ENCODE data around the gene CDKN1C.
"Not testable (repeated sequence)": the region's sequence is repeated elsewhere in the genome, so short reads cannot be mapped to it uniquely, and the experiment has no call there.

The CDKN1C gene

DNA sequence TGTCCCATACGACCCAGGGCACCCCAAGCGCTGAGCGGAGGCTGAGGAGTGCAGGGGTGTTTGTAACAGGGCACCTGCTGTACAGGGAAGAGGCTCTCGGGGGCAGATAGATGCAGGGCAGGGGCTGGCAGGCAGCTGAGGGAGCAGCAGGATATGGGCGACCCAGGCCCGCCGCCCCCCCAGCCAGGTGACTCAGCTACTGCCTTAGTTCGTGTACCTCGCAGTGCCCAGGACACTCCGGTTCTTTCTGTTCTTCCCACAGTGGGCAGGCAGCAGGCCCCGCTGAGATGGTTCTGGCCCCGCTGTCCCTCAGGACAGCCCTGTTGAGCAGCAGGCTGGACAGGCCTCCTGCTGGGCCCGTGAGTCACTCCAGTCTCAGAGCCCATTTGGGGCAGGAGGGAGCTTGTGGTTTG is 27.4 kb upstream of the CDKN1C start:
- no peak overlapping the region for H3K4me3 ChIP-seq (ENCODE audit: low read length)
- H3K9me3 ChIP-seq (ENCODE audit: insufficient read depth, low read depth, low read length) = no peaks in the 10 kb centered on the region
- H3K27me3 ChIP-seq (ENCODE audit: insufficient read depth, low read length) = no peaks in the 10 kb centered on the region; the same call in 1 of the 2 replicates
- H3K36me3 ChIP-seq (ENCODE audit: insufficient read depth, low read length) = no peaks in the 10 kb centered on the region
- peaks cover 15% of the 10 kb centered on the region; the same call in 1 of the 2 replicates for H3K4me1 ChIP-seq (ENCODE audit: insufficient read depth, low read length)
- 63% methylated on average over 13 of the region's 13 CpGs for WGBS
- no peak overlapping the region for H3K27ac ChIP-seq (ENCODE audit: low read depth, low read length)
- 0 out of 2 replicates have a peak overlapping the region, but pooled peaks have one; percentile 33 for H3K9ac ChIP-seq (ENCODE audit: low read depth, low read length)

DNA sequence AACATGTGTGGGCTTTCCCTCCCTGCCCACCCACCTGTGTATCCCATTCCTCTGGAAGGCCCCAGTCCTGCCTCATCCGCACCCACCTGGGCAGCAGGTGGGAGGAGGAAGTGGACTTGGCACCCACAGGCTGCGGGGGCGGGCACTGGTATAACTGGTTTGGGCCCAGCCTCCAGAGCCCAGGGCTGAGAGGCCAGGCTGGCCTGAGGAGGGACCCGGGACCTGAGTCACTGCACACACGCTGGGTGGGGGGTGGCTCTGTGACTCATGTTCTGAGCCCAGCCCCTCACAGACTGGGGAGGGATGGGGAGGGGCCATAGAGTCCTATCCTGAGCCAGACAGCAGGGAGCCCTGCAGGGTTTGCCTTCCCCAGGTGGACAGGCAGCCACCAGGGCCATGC is 26.9 kb upstream of the CDKN1C start:
- WGBS = 52% methylated on average over 5 of the region's 5 CpGs
- H3K9ac ChIP-seq (ENCODE audit: low read depth, low read length) = no peak overlapping the region

DNA sequence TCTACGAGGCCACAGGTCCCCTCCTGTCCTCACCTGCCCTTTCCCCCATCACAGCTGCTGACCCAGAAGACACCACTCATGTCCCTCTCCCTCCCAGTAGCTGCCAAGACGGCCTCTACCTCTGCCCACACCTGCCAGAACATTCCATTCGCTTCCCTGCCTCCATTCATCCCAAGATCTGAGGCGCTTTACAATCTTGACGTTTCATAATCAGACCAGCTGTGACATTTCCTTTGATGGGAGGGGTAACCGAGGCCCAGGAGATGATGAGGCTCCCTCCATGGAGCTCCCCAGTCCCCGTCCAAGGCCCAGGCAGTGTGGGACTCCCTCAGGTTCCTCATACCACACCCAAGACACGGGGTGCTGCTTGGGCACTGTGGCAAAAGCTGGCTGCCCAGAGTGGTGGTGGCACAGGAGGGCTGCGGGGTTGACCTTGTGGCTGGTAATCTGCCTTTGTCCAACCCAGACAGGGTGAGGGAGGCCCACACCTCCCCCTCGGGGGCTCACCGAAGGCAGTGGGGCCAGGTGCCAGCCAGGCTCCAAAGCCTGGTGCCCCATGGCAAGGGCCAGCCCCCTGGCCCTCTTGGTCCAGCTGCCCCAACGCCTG is 26.3 kb upstream of the CDKN1C start:
- no peak overlapping the region for H3K9ac ChIP-seq (ENCODE audit: low read depth, low read length)
- H3K27ac ChIP-seq (ENCODE audit: low read depth, low read length) = no peak overlapping the region; the same call in 1 of the 2 replicates
- WGBS = 86% methylated on average over 12 of the region's 12 CpGs
- H3K9me3 ChIP-seq (ENCODE audit: insufficient read depth, low read depth, low read length) = no peaks in the 10 kb centered on the region
- H3K4me1 ChIP-seq (ENCODE audit: insufficient read depth, low read length) = peaks cover 15% of the 10 kb centered on the region; the same call in 1 of the 2 replicates
- H3K27me3 ChIP-seq (ENCODE audit: insufficient read depth, low read length) = no peaks in the 10 kb centered on the region; the same call in 1 of the 2 replicates
- H3K36me3 ChIP-seq (ENCODE audit: insufficient read depth, low read length) = no peaks in the 10 kb centered on the region
- no peak overlapping the region for H3K4me3 ChIP-seq (ENCODE audit: low read length)

More for the DNA sequence above, 26.9 kb upstream of the CDKN1C start:
- Histone ChIP-seq H3K4me1 (ENCODE audit: insufficient read depth, low read length) (peaks cover 15% of the 10 kb centered on the region; the same call in 1 of the 2 replicates), H3K27me3 (ENCODE audit: insufficient read depth, low read length) (no peaks in the 10 kb centered on the region; the same call in 1 of the 2 replicates), H3K36me3 (ENCODE audit: insufficient read depth, low read length) (no peaks in the 10 kb centered on the region), H3K9me3 (ENCODE audit: insufficient read depth, low read depth, low read length) (no peaks in the 10 kb centered on the region), H3K27ac (ENCODE audit: low read depth, low read length) (no peak overlapping the region; the same call in 1 of the 2 replicates), H3K4me3 (ENCODE audit: low read length) (no peak overlapping the region)

DNA sequence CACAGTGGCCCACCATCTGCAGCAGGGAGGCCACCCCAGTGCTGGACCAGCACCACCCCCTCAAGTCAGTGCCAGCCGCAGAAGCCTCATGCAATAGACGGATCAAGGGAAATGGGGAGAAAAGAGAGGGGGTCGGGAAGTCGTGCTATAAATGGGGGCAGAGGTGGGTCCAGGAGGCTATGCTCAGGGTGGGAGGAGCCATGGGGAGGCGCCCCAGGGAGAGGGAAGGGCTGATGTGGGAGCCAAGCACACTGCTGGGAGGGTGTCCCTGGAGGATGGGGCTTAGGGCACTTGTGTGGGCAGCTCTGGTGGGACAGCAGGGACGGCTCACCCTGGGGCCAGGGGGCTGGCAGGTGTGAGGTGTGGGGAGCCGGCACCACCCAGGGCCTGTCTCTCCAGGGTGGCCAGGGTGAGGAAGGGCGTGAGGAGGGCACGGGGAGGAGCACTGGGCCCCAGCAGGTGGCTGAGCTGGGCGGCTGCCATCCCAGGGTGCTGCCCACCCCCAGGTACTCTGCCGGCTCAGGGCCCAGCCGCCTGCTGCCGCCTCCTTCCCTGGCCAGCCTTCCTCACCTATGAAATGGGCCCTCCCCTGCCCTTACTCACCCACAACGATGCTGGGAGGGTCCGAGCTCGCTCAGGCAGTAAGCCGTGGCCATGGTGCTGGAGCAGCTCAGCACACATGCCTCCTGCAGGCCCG is 25.7 kb upstream of the CDKN1C start:
- Histone ChIP-seq H3K4me1 (ENCODE audit: insufficient read depth, low read length) (peaks cover 15% of the 10 kb centered on the region; the same call in 1 of the 2 replicates), H3K36me3 (ENCODE audit: insufficient read depth, low read length) (no peaks in the 10 kb centered on the region), H3K4me3 (ENCODE audit: low read length) (no peak overlapping the region), H3K9me3 (ENCODE audit: insufficient read depth, low read depth, low read length) (no peaks in the 10 kb centered on the region), H3K9ac (ENCODE audit: low read depth, low read length) (no peak overlapping the region), H3K27ac (ENCODE audit: low read depth, low read length) (no peak overlapping the region), H3K27me3 (ENCODE audit: insufficient read depth, low read length) (no peaks in the 10 kb centered on the region; the same call in 1 of the 2 replicates)
- 88% methylated on average over 18 of the region's 18 CpGs for WGBS

DNA sequence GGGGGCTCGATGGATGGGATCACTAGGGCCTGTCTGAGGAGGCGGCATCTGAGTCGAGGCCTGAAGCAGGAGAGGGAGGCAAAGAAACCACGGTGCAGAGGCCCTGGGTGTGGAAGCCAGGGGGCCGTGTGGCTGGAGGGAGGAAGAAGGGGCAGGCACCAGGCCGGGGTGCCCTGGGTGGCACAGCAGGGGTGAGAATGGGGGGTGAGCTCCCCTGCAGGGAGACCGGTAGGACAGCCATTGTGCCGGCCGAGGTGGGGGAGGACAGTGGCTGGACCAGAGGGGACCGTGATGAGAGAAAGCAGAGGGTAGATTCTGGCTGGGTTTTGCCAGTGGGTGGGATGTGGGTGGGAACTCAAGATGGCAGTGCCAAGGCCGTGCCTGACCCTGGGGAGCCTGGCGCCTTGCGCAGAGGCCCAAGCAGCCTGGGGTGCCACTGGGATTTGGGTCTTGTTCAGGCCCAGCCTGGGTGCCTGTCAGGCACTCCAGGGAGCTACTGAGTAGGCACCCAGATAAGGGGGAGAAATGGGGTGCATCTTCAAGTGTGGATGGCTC is 24.9 kb upstream of the CDKN1C start:
- H3K4me1 ChIP-seq (ENCODE audit: insufficient read depth, low read length) = peaks cover 15% of the 10 kb centered on the region; the same call in 1 of the 2 replicates
- H3K36me3 ChIP-seq (ENCODE audit: insufficient read depth, low read length) = no peaks in the 10 kb centered on the region
- no peak overlapping the region for H3K4me3 ChIP-seq (ENCODE audit: low read length)
- H3K27ac ChIP-seq (ENCODE audit: low read depth, low read length) = no peak overlapping the region
- WGBS = 88% methylated on average over 13 of the region's 13 CpGs
- H3K27me3 ChIP-seq (ENCODE audit: insufficient read depth, low read length) = no peaks in the 10 kb centered on the region; the same call in 1 of the 2 replicates
- H3K9ac ChIP-seq (ENCODE audit: low read depth, low read length) = no peak overlapping the region
- H3K9me3 ChIP-seq (ENCODE audit: insufficient read depth, low read depth, low read length) = no peaks in the 10 kb centered on the region

DNA sequence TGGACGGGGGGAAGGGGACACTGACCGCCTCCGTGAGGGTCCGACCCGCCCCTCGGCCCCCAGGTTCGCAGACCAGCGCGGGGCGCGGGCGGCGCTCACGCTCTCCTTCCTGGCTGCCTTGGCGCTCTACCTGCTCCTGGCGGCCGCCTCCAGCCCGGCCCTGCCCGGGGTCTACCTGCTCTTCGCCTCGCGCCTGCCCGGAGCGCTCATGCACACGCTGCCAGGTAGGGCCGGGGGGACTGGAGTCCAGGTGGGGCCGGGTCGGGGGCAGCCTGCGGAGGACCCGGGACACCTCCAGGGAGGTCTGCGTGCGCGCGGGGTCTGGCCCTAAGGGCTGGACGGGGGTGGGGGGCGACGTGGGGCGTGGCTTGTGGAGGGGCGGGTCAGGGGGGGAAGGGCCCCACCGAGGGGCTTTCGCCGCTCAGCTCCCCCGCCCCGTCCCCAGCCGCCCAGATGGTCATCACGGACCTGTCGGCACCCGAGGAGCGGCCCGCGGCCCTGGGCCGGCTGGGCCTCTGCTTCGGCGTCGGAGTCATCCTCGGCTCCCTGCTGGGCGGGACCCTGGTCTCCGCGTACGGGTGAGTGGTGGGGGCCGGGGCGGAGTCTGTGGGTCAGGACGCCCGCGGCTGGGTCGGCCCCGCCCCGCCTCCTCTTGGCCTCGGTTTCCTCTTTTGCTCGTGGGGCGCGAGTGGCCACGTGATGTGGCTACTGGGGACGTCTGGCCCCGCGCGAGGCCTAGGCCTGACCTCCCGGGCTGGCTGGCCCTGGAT is 23.7 kb upstream of the CDKN1C start:
- H3K4me3 ChIP-seq (ENCODE audit: low read length) = no peak overlapping the region
- no peaks in the 10 kb centered on the region; the same call in 1 of the 2 replicates for H3K27me3 ChIP-seq (ENCODE audit: insufficient read depth, low read length)
- no peaks in the 10 kb centered on the region for H3K36me3 ChIP-seq (ENCODE audit: insufficient read depth, low read length)
- H3K27ac ChIP-seq (ENCODE audit: low read depth, low read length) = no peak overlapping the region
- H3K4me1 ChIP-seq (ENCODE audit: insufficient read depth, low read length) = peaks cover 15% of the 10 kb centered on the region; the same call in 1 of the 2 replicates
- no peak overlapping the region for H3K9ac ChIP-seq (ENCODE audit: low read depth, low read length)
- 64% methylated on average over 78 of the region's 78 CpGs for WGBS
- no peaks in the 10 kb centered on the region for H3K9me3 ChIP-seq (ENCODE audit: insufficient read depth, low read depth, low read length)

DNA sequence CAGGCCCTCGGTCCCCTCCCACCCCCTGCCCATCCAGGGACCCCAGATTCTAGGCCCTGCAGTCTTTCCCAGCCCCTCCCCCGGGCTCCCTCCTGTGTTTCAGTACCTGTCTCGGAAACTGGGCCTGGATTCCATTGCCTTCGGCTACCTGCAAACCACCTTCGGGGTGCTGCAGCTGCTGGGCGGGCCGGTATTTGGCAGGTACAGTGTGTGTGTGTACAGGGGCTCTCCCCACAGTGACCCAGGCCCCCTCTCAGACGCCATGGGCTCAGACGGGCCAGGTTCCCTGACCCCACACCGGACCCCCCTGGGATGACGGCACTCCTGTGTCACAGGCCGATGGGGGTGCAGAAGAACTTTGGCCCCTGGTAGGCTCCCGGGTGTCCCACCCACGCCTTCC is 22.6 kb upstream of the CDKN1C start:
- 89% methylated on average over 14 of the region's 14 CpGs for WGBS
- H3K36me3 ChIP-seq (ENCODE audit: insufficient read depth, low read length) = no peaks in the 10 kb centered on the region
- no peak overlapping the region for H3K27ac ChIP-seq (ENCODE audit: low read depth, low read length)
- no peak overlapping the region for H3K4me3 ChIP-seq (ENCODE audit: low read length)
- no peaks in the 10 kb centered on the region for H3K9me3 ChIP-seq (ENCODE audit: insufficient read depth, low read depth, low read length)
- H3K9ac ChIP-seq (ENCODE audit: low read depth, low read length) = no peak overlapping the region
- peaks cover 10% of the 10 kb centered on the region; the same call in 1 of the 2 replicates for H3K4me1 ChIP-seq (ENCODE audit: insufficient read depth, low read length)
- no peaks in the 10 kb centered on the region; the same call in 1 of the 2 replicates for H3K27me3 ChIP-seq (ENCODE audit: insufficient read depth, low read length)

DNA sequence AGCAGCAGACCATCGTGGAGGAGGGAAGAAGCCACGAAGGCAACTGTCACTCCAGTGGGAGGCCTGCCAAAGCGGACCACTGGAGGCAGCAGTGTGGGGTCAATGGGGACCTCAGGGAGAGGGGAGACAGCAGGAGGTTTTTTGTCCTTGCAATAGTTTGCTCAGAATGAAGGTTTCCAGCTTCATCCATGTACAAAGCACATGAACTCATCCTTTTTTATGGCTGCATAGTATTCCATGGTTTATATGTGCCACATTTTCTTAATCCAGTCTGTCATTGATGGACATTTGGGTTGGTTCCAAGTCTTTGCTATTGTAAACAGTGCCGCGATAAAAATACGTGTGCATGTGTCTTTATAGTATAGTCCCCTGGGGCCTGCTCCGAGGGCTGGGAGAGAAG is 19.7 kb upstream of the CDKN1C start:
- H3K9me3 ChIP-seq (ENCODE audit: insufficient read depth, low read depth, low read length); H3K36me3 ChIP-seq (ENCODE audit: insufficient read depth, low read length); H3K27ac ChIP-seq (ENCODE audit: low read depth, low read length); H3K9ac ChIP-seq (ENCODE audit: low read depth, low read length); H3K27me3 ChIP-seq (ENCODE audit: insufficient read depth, low read length); H3K4me1 ChIP-seq (ENCODE audit: insufficient read depth, low read length); H3K4me3 ChIP-seq (ENCODE audit: low read length): not testable (repeated sequence)
- WGBS = 95% methylated on average over 7 of the region's 7 CpGs

DNA sequence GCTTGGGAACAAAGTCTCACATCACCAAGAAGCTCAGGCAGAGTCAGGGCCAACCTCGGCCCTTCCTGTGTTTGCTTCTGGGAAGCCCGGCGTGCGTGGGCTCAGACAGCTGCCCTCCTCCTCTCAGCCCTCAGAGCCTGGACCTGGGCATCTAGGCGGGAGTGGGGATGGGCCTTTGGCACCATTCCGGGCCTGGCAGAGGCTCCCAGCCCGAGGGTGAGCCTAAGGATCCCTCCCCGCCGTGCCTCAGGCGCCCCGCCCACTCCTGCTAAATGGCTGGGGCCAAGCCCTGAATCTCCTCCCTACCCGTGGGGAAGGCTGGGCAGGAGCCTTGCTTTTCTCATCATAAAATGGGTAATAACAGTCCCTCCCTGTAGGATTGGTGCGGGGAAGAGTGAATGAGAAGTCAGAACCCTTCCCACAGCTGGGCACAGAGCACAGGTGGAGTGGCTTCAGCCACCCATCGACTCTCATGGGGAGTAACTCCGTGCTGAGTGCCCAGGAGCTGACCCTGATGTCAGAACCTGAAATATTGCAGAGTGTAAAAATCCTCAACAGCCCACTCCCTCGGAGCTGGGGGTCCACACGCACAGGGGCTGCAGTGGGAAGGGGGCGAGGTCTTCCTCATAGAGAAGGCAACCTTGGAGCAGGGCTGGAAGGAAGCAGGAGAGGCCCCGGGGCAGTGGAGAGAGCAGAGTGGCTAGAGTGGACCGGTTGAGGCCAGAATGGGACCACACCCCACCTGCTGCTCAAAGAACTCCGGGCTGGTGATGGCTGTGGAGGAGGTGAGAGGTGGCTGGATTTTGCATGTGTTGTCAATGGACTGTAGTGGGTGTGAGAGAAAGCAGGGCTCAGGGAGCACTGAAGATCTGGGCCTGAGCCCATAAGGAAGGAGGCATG is 18.8 kb upstream of the CDKN1C start:
- H3K36me3 ChIP-seq (ENCODE audit: insufficient read depth, low read length) = no peaks in the 10 kb centered on the region
- WGBS = 78% methylated on average over 21 of the region's 21 CpGs
- H3K27ac ChIP-seq (ENCODE audit: low read depth, low read length) = no peak overlapping the region
- no peak overlapping the region for H3K4me3 ChIP-seq (ENCODE audit: low read length)
- H3K4me1 ChIP-seq (ENCODE audit: insufficient read depth, low read length) = peaks cover 9% of the 10 kb centered on the region; the same call in 1 of the 2 replicates
- H3K9me3 ChIP-seq (ENCODE audit: insufficient read depth, low read depth, low read length) = no peaks in the 10 kb centered on the region
- no peak overlapping the region for H3K9ac ChIP-seq (ENCODE audit: low read depth, low read length)
- H3K27me3 ChIP-seq (ENCODE audit: insufficient read depth, low read length) = peaks cover 3% of the 10 kb centered on the region; the same call in 1 of the 2 replicates

DNA sequence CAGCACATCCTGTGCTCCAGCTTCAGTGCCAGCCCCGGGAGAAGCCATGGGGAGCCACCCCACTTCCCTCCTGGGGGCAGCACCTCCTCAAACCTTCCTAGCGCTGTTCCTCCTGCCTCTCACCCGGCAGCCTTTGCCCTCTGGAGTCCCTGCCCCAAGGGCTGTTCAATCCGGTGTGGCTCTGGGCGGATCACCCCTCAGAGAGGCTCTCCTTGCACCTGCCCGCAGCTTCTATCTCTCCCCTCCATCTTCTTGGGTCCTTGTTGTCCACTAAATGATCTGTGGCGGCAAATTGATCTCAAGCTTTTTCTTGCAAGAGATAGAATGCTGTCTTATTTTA is 18.1 kb upstream of the CDKN1C start:
- no peak overlapping the region for H3K27ac ChIP-seq (ENCODE audit: low read depth, low read length)

More for the DNA sequence above, 18.1 kb upstream of the CDKN1C start:
- WGBS = 68% methylated on average over 7 of the region's 7 CpGs
- Histone ChIP-seq H3K4me1 (ENCODE audit: insufficient read depth, low read length) (peaks cover 9% of the 10 kb centered on the region; the same call in 1 of the 2 replicates), H3K9ac (ENCODE audit: low read depth, low read length) (no peak overlapping the region), H3K9me3 (ENCODE audit: insufficient read depth, low read depth, low read length) (no peaks in the 10 kb centered on the region), H3K36me3 (ENCODE audit: insufficient read depth, low read length) (no peaks in the 10 kb centered on the region), H3K27me3 (ENCODE audit: insufficient read depth, low read length) (peaks cover 3% of the 10 kb centered on the region; the same call in 1 of the 2 replicates), H3K4me3 (ENCODE audit: low read length) (no peak overlapping the region)

Measured in HUES64 (cell line).